Measurements from ENCODE around the gene CYB5R2.

The CYB5R2 gene

GRCh38 chr11:7688238-7688826 is 15.0 kb upstream of the CYB5R2 start:
- H3K4me1 ChIP-seq (ENCODE audit: control insufficient read depth, insufficient read depth, low read length, unreplicated experiment), result no peaks in the 10 kb centered on the region
- H2AFZ ChIP-seq (ENCODE audit: low read length, unreplicated experiment), result no peak overlapping the region
- no peaks in the 10 kb centered on the region for H3K79me2 ChIP-seq (ENCODE audit: control insufficient read depth, insufficient read depth, low read length, unreplicated experiment)
- no peak overlapping the region for H3K27ac ChIP-seq (ENCODE audit: low read depth, low read length)
- no peak overlapping the region for H3K4me3 ChIP-seq (ENCODE audit: low read depth, low read length)
- peaks cover 80% of the 10 kb centered on the region for H3K27me3 ChIP-seq (ENCODE audit: insufficient read depth, low read length)
- H3K36me3 ChIP-seq (ENCODE audit: insufficient read depth, low read length), result no peaks in the 10 kb centered on the region

GRCh38 chr11:7687386-7687785 is 14.1 kb upstream of the CYB5R2 start:
- Histone ChIP-seq H3K27ac (ENCODE audit: low read depth, low read length) (no peak overlapping the region), H3K36me3 (ENCODE audit: insufficient read depth, low read length) (no peaks in the 10 kb centered on the region), H3K79me2 (ENCODE audit: control insufficient read depth, insufficient read depth, low read length, unreplicated experiment) (no peaks in the 10 kb centered on the region), H2AFZ (ENCODE audit: low read length, unreplicated experiment) (no peak overlapping the region), H3K4me3 (ENCODE audit: low read depth, low read length) (no peak overlapping the region), H3K4me1 (ENCODE audit: control insufficient read depth, insufficient read depth, low read length, unreplicated experiment) (no peaks in the 10 kb centered on the region), H3K27me3 (ENCODE audit: insufficient read depth, low read length) (peaks cover 80% of the 10 kb centered on the region)

- H3K79me2 ChIP-seq (ENCODE audit: control insufficient read depth, insufficient read depth, low read length, unreplicated experiment), result no peaks in the 10 kb centered on the region
- peaks cover 80% of the 10 kb centered on the region for H3K27me3 ChIP-seq (ENCODE audit: insufficient read depth, low read length)
- no peaks in the 10 kb centered on the region for H3K4me1 ChIP-seq (ENCODE audit: control insufficient read depth, insufficient read depth, low read length, unreplicated experiment)
- no peaks in the 10 kb centered on the region for H3K36me3 ChIP-seq (ENCODE audit: insufficient read depth, low read length)
- H2AFZ ChIP-seq (ENCODE audit: low read length, unreplicated experiment), result no peak overlapping the region
- H3K4me3 ChIP-seq (ENCODE audit: low read depth, low read length), result no peak overlapping the region
- H3K27ac ChIP-seq (ENCODE audit: low read depth, low read length), result no peak overlapping the region
Measured at GRCh38 chr11:7686761-7687160, 13.5 kb upstream of the CYB5R2 start.

- H3K4me1 ChIP-seq (ENCODE audit: control insufficient read depth, insufficient read depth, low read length, unreplicated experiment), result no peaks in the 10 kb centered on the region
Measured at GRCh38 chr11:7683571-7683970, 10.3 kb upstream of the CYB5R2 start.

GRCh38 chr11:7677796-7678201 is 4.5 kb upstream of the CYB5R2 start:
- Histone ChIP-seq H3K27ac (ENCODE audit: low read depth, low read length) (no peak overlapping the region), H2AFZ (ENCODE audit: low read length, unreplicated experiment) (no peak overlapping the region), H3K79me2 (ENCODE audit: control insufficient read depth, insufficient read depth, low read length, unreplicated experiment) (no peaks in the 10 kb centered on the region), H3K4me3 (ENCODE audit: low read depth, low read length) (no peak overlapping the region), H3K27me3 (ENCODE audit: insufficient read depth, low read length) (peaks cover 77% of the 10 kb centered on the region), H3K4me1 (ENCODE audit: control insufficient read depth, insufficient read depth, low read length, unreplicated experiment) (no peaks in the 10 kb centered on the region), H3K36me3 (ENCODE audit: insufficient read depth, low read length) (no peaks in the 10 kb centered on the region)

More at GRCh38 chr11:7683571-7683970, 10.3 kb upstream of the CYB5R2 start:
- no peaks in the 10 kb centered on the region for H3K36me3 ChIP-seq (ENCODE audit: insufficient read depth, low read length)
- H3K4me3 ChIP-seq (ENCODE audit: low read depth, low read length), result no peak overlapping the region
- H3K27ac ChIP-seq (ENCODE audit: low read depth, low read length), result no peak overlapping the region
- H3K79me2 ChIP-seq (ENCODE audit: control insufficient read depth, insufficient read depth, low read length, unreplicated experiment), result no peaks in the 10 kb centered on the region
- peaks cover 77% of the 10 kb centered on the region for H3K27me3 ChIP-seq (ENCODE audit: insufficient read depth, low read length)
- H2AFZ ChIP-seq (ENCODE audit: low read length, unreplicated experiment), result no peak overlapping the region

- Histone ChIP-seq H3K36me3 (ENCODE audit: insufficient read depth, low read length) (no peaks in the 10 kb centered on the region), H3K27me3 (ENCODE audit: insufficient read depth, low read length) (peaks cover 75% of the 10 kb centered on the region), H2AFZ (ENCODE audit: low read length, unreplicated experiment) (no peak overlapping the region), H3K4me1 (ENCODE audit: control insufficient read depth, insufficient read depth, low read length, unreplicated experiment) (no peaks in the 10 kb centered on the region), H3K27ac (ENCODE audit: low read depth, low read length) (no peak overlapping the region), H3K79me2 (ENCODE audit: control insufficient read depth, insufficient read depth, low read length, unreplicated experiment) (no peaks in the 10 kb centered on the region), H3K4me3 (ENCODE audit: low read depth, low read length) (no peak overlapping the region)
Measured at GRCh38 chr11:7677071-7677470, 3.8 kb upstream of the CYB5R2 start.

GRCh38 chr11:7675631-7676030 is 2.3 kb upstream of the CYB5R2 start:
- Histone ChIP-seq H3K27me3 (ENCODE audit: insufficient read depth, low read length) (peaks cover 63% of the 10 kb centered on the region), H3K36me3 (ENCODE audit: insufficient read depth, low read length) (no peaks in the 10 kb centered on the region), H3K27ac (ENCODE audit: low read depth, low read length) (no peak overlapping the region), H2AFZ (ENCODE audit: low read length, unreplicated experiment) (no peak overlapping the region), H3K79me2 (ENCODE audit: control insufficient read depth, insufficient read depth, low read length, unreplicated experiment) (no peaks in the 10 kb centered on the region), H3K4me3 (ENCODE audit: low read depth, low read length) (no peak overlapping the region), H3K4me1 (ENCODE audit: control insufficient read depth, insufficient read depth, low read length, unreplicated experiment) (no peaks in the 10 kb centered on the region)

- peak overlapping the region; percentile 90 for H2AFZ ChIP-seq (ENCODE audit: low read length, unreplicated experiment)
- peak overlapping the region; percentile 75 for H3K4me3 ChIP-seq (ENCODE audit: low read depth, low read length)
- no peaks in the 10 kb centered on the region for H3K79me2 ChIP-seq (ENCODE audit: control insufficient read depth, insufficient read depth, low read length, unreplicated experiment)
- peaks cover 46% of the 10 kb centered on the region for H3K27me3 ChIP-seq (ENCODE audit: insufficient read depth, low read length)
- H3K27ac ChIP-seq (ENCODE audit: low read depth, low read length), result no peak overlapping the region
- H3K4me1 ChIP-seq (ENCODE audit: control insufficient read depth, insufficient read depth, low read length, unreplicated experiment), result no peaks in the 10 kb centered on the region
- H3K36me3 ChIP-seq (ENCODE audit: insufficient read depth, low read length), result no peaks in the 10 kb centered on the region
Measured at GRCh38 chr11:7673724-7674434, 579 bp upstream of the CYB5R2 start.

GRCh38 chr11:7672276-7672959 is 882 bp downstream of the CYB5R2 start:
- H3K79me2 ChIP-seq (ENCODE audit: control insufficient read depth, insufficient read depth, low read length, unreplicated experiment), result no peaks in the 10 kb centered on the region
- no peaks in the 10 kb centered on the region for H3K36me3 ChIP-seq (ENCODE audit: insufficient read depth, low read length)
- H3K4me1 ChIP-seq (ENCODE audit: control insufficient read depth, insufficient read depth, low read length, unreplicated experiment), result no peaks in the 10 kb centered on the region
- no peak overlapping the region for H3K27ac ChIP-seq (ENCODE audit: low read depth, low read length)
- H3K27me3 ChIP-seq (ENCODE audit: insufficient read depth, low read length), result peaks cover 39% of the 10 kb centered on the region
- H2AFZ ChIP-seq (ENCODE audit: low read length, unreplicated experiment), result no peak overlapping the region
- H3K4me3 ChIP-seq (ENCODE audit: low read depth, low read length), result peak overlapping the region; percentile 75; the same call in 1 of the 2 replicates

GRCh38 chr11:7671347-7672215 is 1.7 kb downstream of the CYB5R2 start:
- no peaks in the 10 kb centered on the region for H3K36me3 ChIP-seq (ENCODE audit: insufficient read depth, low read length)
- H3K4me1 ChIP-seq (ENCODE audit: control insufficient read depth, insufficient read depth, low read length, unreplicated experiment), result no peaks in the 10 kb centered on the region
- no peak overlapping the region for H2AFZ ChIP-seq (ENCODE audit: low read length, unreplicated experiment)
- H3K27me3 ChIP-seq (ENCODE audit: insufficient read depth, low read length), result peaks cover 39% of the 10 kb centered on the region
- no peak overlapping the region for H3K27ac ChIP-seq (ENCODE audit: low read depth, low read length)
- no peaks in the 10 kb centered on the region for H3K79me2 ChIP-seq (ENCODE audit: control insufficient read depth, insufficient read depth, low read length, unreplicated experiment)
- H3K4me3 ChIP-seq (ENCODE audit: low read depth, low read length), result no peak overlapping the region

Data from ACC112 (cell line).